ENCODE measurements around the gene LANCL1.

Gene LANCL1

GRCh38 chr2:210476194-210477128 lies at the start of gene LANCL1:
Gene LANCL1 (minus strand): TSS chr2:210476759. CDS start chr2:210476396, 363 bp downstream.
- peak; percentile 87 for DNase-seq (ENCODE audit: low read depth)

- DNase-seq (ENCODE audit: low read depth), result no peak
Measured at GRCh38 chr2:210524533-210524932, 48.0 kb upstream of the LANCL1 start.

- DNase-seq (ENCODE audit: low read depth), result no peak
Measured at GRCh38 chr2:210523650-210524289, 47.2 kb upstream of the LANCL1 start.

- no peak for DNase-seq (ENCODE audit: low read depth)
Measured at GRCh38 chr2:210522399-210522798, 45.8 kb upstream of the LANCL1 start.

- no peak for DNase-seq (ENCODE audit: low read depth)
Measured at GRCh38 chr2:210519594-210519993, 43.0 kb upstream of the LANCL1 start.

- no peak for DNase-seq (ENCODE audit: low read depth)
Measured at GRCh38 chr2:210517264-210517663, 40.7 kb upstream of the LANCL1 start.

- DNase-seq (ENCODE audit: low read depth), result no peak
Measured at GRCh38 chr2:210515911-210516310, 39.4 kb upstream of the LANCL1 start.

GRCh38 chr2:210503725-210504191 lies 27.2 kb upstream of the LANCL1 start:
- peak; percentile 17 for DNase-seq (ENCODE audit: low read depth)

GRCh38 chr2:210503001-210503623 lies 26.6 kb upstream of the LANCL1 start:
- DNase-seq (ENCODE audit: low read depth), result peak; percentile 54

- no peak for DNase-seq (ENCODE audit: low read depth)
Measured at GRCh38 chr2:210496512-210496911, 20.0 kb upstream of the LANCL1 start.

GRCh38 chr2:210493528-210493927 lies 17.0 kb upstream of the LANCL1 start:
- no peak for DNase-seq (ENCODE audit: low read depth)

GRCh38 chr2:210481601-210482175 lies 5.1 kb upstream of the LANCL1 start:
- DNase-seq (ENCODE audit: low read depth), result no peak

- no peak for DNase-seq (ENCODE audit: low read depth)
Measured at GRCh38 chr2:210480764-210481163, 4.2 kb upstream of the LANCL1 start.

- no peak for DNase-seq (ENCODE audit: low read depth)
Measured at GRCh38 chr2:210480079-210480478, 3.5 kb upstream of the LANCL1 start.

- no peak for DNase-seq (ENCODE audit: low read depth)
Measured at GRCh38 chr2:210478661-210479060, 2.1 kb upstream of the LANCL1 start.

- DNase-seq (ENCODE audit: low read depth), result peak; percentile 74
Measured at GRCh38 chr2:210477496-210477895, 937 bp upstream of the LANCL1 start.

GRCh38 chr2:210475706-210476105 lies 853 bp downstream of the LANCL1 start:
- no peak for DNase-seq (ENCODE audit: low read depth)

GRCh38 chr2:210474776-210475175 lies 1.8 kb downstream of the LANCL1 start:
- DNase-seq (ENCODE audit: low read depth), result no peak

- no peak for DNase-seq (ENCODE audit: low read depth)
Measured at GRCh38 chr2:210461401-210461800, 15.2 kb downstream of the LANCL1 start.

GRCh38 chr2:210460322-210461227 lies 16.0 kb downstream of the LANCL1 start:
- no peak for DNase-seq (ENCODE audit: low read depth)

GRCh38 chr2:210459880-210460279 lies 16.7 kb downstream of the LANCL1 start:
- DNase-seq (ENCODE audit: low read depth), result no peak
